Loucy (cell line): ENCODE measurements around the gene PGF.

Source experiments
- EZH2phosphoT487 ChIP-seq: fragments of 200-600 bp; IDR thresholded peaks from 2 replicates; pipeline ENCODE4 v1.6.1; 2018; ENCODE audit warnings: antibody characterized with exemption, mild to moderate bottlenecking, moderate library complexity, borderline replicate concordance
- TF ChIP-seq, protein P1 (sequence below): fragments of 200-600 bp; sonication (generic); conservative IDR thresholded peaks from 2 replicates; pipeline ENCODE4 v1.5.1; 2014; ENCODE audit warnings: mild to moderate bottlenecking, antibody characterized with exemption, low read length

DNA sequence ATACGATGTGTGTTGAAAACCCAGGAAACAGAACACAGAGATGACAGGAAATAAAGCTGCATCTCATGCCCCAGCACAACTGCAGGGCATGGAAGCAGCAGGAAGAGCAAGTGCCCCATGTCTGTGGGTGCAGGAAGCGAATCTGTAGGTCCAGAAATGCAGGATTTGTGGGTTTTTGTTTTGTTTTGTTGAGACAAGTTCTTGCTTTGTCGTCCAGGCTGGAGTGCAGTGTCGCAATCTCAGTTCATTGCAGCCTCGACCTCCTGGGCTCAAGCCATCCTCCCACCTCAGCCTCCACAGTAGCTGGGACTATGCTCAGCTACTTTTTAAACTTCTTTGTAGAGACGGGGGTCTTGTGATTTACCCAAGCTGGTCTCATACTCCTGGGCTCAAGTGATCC lies 26.2 kb downstream of the PGF start:
- TF ChIP-seq, protein P1, sequence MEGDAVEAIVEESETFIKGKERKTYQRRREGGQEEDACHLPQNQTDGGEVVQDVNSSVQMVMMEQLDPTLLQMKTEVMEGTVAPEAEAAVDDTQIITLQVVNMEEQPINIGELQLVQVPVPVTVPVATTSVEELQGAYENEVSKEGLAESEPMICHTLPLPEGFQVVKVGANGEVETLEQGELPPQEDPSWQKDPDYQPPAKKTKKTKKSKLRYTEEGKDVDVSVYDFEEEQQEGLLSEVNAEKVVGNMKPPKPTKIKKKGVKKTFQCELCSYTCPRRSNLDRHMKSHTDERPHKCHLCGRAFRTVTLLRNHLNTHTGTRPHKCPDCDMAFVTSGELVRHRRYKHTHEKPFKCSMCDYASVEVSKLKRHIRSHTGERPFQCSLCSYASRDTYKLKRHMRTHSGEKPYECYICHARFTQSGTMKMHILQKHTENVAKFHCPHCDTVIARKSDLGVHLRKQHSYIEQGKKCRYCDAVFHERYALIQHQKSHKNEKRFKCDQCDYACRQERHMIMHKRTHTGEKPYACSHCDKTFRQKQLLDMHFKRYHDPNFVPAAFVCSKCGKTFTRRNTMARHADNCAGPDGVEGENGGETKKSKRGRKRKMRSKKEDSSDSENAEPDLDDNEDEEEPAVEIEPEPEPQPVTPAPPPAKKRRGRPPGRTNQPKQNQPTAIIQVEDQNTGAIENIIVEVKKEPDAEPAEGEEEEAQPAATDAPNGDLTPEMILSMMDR = no peak
- no peak for TF ChIP-seq EZH2phosphoT487
